22Rv1 (cell line): ENCODE measurements around the gene RLF.

Source experiments
- CTCF ChIP-seq: fragments of 450-650 bp; IDR thresholded peaks from 2 replicates; pipeline ENCODE4 v1.5.1; 2017; ENCODE audit warnings: mild to moderate bottlenecking
- ZFX ChIP-seq: fragments of 450-650 bp; IDR thresholded peaks from 2 replicates; pipeline ENCODE4 v1.6.1; 2017; ENCODE audit warnings: antibody characterized with exemption, borderline replicate concordance

GRCh38 chr1:40266786-40267535, 105.8 kb downstream of the RLF start:
- TF ChIP-seq CTCF (no peak), ZFX (no peak)
